NCI-H146 treated with DMSO at 0.1 percent for 48 hours (cell line): ENCODE measurements around the gene SMTNL1.
"Not testable (repeated sequence)": the region's sequence is repeated elsewhere in the genome, so short reads cannot be mapped to it uniquely, and the experiment has no call there.

Experiments used
- DNase-seq: peaks from one replicate; lab custom pipeline; 2025; ENCODE audit not compliant: unreplicated experiment; lab: John Stamatoyannopoulos, UW

SMTNL1 gene

GRCh38 chr11:57508341-57509170 lies 28.8 kb upstream of the SMTNL1 start:
- no peak for DNase-seq

DNA sequence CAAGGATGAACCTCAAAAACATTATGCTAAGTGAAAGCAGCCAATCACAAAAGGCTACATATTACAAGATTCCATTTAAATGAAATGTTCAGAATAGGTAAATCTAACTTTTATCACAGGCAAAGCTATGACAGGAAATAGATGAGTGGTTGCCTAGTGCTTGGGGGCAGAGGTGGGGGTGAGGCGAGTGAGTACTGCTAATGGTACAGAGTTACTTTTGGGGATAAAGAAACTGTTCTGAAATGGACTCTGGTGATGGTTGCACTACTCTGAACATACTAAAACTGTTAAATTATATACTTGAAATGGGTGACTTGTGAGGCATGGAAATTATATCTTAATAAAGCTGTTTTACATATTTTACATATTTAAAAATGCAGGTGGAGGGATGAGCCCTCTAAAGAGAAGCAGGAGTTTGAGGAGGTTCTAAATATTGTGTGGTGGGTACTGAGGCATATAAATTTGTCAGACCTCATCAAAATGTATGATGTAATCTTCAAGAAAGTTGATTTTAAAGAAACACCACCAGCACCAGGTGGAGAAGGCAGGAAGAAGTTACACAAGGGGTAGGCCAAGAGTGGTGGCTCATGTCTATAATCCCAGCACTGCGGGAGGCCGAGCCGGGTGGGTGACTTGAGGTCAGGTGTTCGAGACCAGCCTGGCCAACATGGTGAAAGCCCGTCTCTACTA lies 25.5 kb upstream of the SMTNL1 start:
- no peak for DNase-seq

DNA sequence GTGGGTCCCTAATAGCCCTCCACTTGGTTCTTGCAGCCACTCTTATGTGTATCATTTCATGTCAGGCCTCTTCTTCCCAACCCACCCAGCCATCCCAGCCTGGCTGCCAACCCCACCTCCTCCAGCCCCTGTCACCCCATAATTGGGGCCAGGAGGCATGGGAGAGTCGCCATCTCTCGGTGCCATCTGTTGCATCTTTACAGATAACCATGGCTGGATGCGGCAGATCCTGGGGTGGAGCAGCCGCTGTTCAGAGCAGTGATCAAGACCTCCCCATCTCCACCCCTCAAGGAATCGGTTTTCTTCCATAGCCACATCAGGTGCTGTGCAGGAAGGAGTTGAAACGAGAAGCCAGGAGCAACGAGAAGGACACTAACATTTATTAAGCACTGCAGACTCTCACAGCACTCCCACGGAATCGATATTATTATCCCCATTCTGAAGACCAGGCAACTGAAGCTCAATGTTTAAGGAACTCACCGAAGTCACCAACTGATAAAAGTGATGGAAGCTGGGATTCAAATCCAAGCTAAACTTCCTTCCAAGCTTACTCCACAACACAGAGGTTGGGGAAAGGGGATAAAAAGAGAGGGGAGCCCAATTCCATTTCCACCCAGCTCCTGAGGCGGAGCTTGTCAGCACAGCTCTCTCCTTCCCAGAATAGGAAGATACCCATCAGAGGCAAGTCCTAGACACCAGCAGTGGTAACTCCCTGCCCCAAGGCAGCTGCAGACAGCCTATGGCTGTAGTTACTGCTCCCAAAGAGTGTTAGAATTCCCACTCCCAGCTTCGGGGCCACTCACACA lies 24.5 kb upstream of the SMTNL1 start:
- no peak for DNase-seq

- DNase-seq: no peak
Measured at GRCh38 chr11:57513452-57513795, 24.0 kb upstream of the SMTNL1 start.

GRCh38 chr11:57513911-57514537 lies 23.4 kb upstream of the SMTNL1 start:
- DNase-seq: no peak

- DNase-seq: peak; percentile 26
Measured at GRCh38 chr11:57514538-57515331, 22.7 kb upstream of the SMTNL1 start.

DNA sequence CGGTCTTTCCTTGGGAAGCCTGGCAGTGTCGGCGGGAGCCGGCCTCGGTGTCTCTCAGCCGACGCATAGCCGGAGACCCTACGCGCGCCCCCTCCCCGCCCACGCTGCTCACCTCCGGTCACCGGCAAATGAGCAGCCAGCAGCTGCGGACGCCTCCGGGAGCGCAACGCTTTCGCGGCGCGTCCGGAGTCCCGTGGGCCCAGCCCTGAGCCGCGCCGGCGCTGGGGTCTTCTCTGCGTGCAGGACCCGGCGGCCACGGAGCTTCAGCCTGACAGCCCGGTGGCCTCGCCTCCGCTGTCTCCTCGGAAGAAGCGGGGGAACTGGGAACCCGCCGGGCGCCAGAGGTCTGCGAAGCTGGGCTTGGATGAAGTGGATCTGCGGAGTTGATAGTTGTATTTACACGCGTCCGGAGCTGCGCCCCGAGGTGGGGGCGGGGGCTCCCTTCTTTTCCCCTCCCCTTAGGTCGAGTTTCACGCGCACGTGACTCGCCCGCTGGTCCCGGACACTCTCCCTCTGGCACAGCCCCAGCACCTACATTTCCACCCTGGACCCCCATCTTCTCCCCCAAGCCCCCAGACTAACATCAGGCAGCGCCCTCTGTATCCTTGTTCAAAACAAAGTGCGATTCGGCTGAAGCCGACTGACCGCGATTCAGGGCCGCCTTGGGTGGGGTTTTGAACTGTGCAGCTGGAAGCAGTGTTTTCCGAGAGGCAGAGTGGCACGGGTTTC lies 21.9 kb upstream of the SMTNL1 start, which contains the start of gene SLC43A1:
SLC43A1 (minus strand) TSS at position 371 of the 729 bp plus-strand sequence. CDS start 1,591 bp downstream, outside the sequence.
- DNase-seq: no peak

- DNase-seq: no peak
Measured at GRCh38 chr11:57516061-57516443, 21.3 kb upstream of the SMTNL1 start.

DNA sequence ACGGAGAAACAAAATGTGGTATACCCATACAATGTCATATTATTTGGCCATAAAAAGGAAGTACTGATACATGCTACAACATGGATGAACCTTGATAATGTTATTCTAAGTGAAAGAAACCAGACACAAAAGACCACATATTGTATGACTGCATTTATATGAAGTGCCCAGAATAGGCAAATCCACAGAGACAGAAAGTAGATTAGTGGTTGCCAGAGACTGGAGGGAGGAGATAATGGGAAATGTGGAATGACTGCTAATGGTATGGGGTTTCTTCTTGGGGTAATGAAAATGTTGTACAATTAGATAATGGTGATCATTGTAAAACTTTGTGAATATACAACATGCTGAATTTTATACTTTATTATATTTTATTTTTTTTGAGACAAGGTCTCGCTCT lies 16.3 kb upstream of the SMTNL1 start:
- no peak for DNase-seq

GRCh38 chr11:57523419-57523818 lies 14.0 kb upstream of the SMTNL1 start:
- DNase-seq: no peak

DNA sequence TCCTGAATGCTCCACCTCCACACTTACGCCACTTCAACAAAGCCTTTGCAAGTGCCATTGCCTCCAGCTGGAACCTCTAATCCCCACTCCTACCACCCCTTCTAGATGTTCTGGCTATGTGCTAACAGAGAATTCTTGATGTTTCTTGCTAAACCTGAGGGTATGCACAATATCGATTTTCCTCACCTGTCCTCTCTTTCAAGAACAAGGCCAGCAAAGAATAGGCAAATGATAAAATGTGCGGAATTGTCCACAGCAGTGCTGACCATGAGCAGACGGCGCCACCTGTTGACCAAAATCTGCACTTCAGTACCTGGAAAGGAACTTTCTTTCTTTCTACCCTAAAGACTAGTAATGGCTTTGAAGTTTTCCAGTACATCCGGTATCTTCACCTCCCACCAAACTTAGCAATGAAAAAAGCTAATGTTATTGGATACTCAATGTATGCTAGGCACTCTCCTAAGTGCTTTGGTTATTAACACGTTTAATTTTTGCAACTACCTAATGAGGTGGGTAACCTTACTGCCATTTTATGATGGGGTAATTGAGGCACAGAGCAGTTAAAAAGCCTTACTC lies 10.3 kb upstream of the SMTNL1 start:
- DNase-seq: peak; percentile 51

GRCh38 chr11:57529012-57529411 lies 8.4 kb upstream of the SMTNL1 start:
- DNase-seq: no peak

- no peak for DNase-seq
Measured at GRCh38 chr11:57530215-57530595, 7.2 kb upstream of the SMTNL1 start.

- peak; percentile 99 for DNase-seq
Measured at GRCh38 chr11:57530596-57531507, 6.5 kb upstream of the SMTNL1 start, which contains the start of gene TIMM10. Gene TIMM10, minus strand, starts transcription at chr11:57530754. Its CDS starts 565 bp downstream, at chr11:57530189.

- not testable (repeated sequence) for DNase-seq
Measured at GRCh38 chr11:57534449-57534848, 2.9 kb upstream of the SMTNL1 start.

DNA sequence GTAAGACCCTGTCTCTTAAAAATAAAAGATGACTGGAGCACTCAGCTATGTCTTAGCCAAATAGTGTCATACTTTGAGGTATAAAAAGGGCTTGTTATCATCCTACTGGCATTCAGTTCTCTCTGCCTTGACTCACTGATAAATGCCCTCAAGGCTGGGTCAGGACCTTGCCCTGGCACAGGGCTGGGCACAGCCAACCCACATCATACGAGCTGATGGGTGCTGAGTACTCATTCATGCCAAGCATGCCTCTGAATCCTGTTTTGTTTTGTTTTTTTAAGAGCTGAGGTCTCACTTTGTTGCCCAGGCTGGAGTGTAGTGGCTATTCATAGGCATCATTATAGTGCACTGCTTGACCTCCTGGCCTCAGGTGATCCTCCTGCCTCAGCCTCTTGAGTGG lies 1.9 kb downstream of the SMTNL1 start:
- no peak for DNase-seq

DNA sequence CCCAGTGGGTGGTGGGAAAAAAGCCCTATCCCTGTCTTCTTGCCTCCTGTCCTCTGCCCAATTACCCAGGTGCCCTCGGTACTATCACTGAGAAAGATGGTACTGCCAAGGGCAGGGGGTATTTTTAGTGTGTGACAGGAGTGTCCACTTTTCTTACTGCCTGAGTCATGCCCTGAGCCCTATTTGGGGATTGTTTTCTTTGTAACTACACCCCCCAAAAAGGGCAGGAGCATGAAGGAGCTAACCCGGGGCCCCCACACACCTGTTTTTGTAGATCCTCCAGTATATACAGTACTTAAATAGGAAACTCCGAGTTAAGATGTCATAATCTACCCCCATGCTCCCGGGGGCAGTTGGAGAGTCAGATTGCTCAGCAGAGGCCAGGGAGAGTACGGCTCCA lies 3.8 kb downstream of the SMTNL1 start:
- DNase-seq: no peak

DNA sequence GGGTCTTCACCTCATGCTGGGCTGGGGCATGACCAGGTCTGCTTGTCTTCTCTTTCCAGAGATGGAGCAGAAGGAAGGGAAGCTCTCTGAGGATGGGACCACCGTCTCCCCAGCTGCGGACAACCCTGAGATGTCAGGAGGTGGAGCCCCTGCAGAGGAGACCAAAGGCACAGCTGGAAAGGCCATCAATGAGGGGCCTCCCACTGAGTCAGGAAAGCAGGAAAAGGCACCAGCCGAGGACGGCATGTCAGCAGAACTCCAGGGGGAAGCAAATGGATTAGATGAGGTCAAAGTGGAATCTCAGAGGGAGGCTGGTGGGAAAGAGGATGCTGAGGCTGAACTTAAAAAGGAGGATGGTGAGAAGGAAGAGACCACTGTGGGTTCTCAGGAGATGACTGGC lies 5.2 kb downstream of the SMTNL1 start:
- no peak for DNase-seq
